Spleen (tissue), 7 donors: ENCODE data around the gene TRIO.

ENCODE experiments used
- CTCF ChIP-seq, 11 experiments: fragments of 200-600 bp in 7 of 11; fragments of 450-650 bp in 4 of 11; sonication (generic) in 4 of 11; IDR thresholded peaks in 8 of 11; conservative IDR thresholded peaks in 3 of 11; 1 replicate in 7 of 11; 2 replicates in 4 of 11; pipeline versions ENCODE4 v1.4.0 to v1.8.0; 2016 to 2021; ENCODE audit warnings: antibody characterized with exemption in 11 of 11, inconsistent platforms in 4 of 11, mild to moderate bottlenecking in 1 of 11
- POLR2A ChIP-seq, 3 donors: fragments of 450-650 bp; IDR thresholded peaks; one replicate each; pipeline ENCODE4 v1.5.1; 2017; ENCODE audit warnings: antibody characterized with exemption in 3 of 3, mild to moderate bottlenecking in 1 of 3
- POLR2AphosphoS5 ChIP-seq, 3 donors: sonication (generic); formaldehyde crosslinking; IDR thresholded peaks; one replicate each; pipeline ENCODE4 v1.5.1; 2017; ENCODE audit warnings: antibody characterized with exemption in 3 of 3
- donor health status: DM: no; HTN: no; CAD: no; lungs with moderate emphysema.
- donor health status: DM: no; HTN: no; CAD: no.
- donor health status: DM: no; HTN: no; CAD: no.

GRCh38 chr5:14249258-14250082, 106.3 kb downstream of the TRIO start:
- TF ChIP-seq CTCF (IDR thresholded peaks at IDR 0.05 in 8 of 11, conservative IDR thresholded peaks at IDR 0.05 in 3 of 11) (no peak), POLR2A (IDR thresholded peaks at IDR 0.05) (no peak), POLR2AphosphoS5 (IDR thresholded peaks at IDR 0.05) (no peak)
